PFSK-1 (cell line): ENCODE results near the gene ACTA1.

Source experiments
- FOXP2 ChIP-seq: optimal IDR thresholded peaks from 2 replicates; pipeline ENCODE3; 2011; ENCODE audit warnings: borderline replicate concordance, control low read depth, inconsistent platforms; ENCODE audit not compliant: insufficient read depth; ENCODE audit errors: extremely low read length, extremely low read depth
- POLR2AphosphoS5 ChIP-seq: IDR thresholded peaks from 2 replicates; pipeline ENCODE4 v1.6.1; 2012; ENCODE audit warnings: low read depth, mild to moderate bottlenecking, control low read depth, low read length, moderate library complexity
- REST ChIP-seq, 2 experiments: IDR thresholded peaks; 2 replicates each; pipeline versions ENCODE4 v1.6.1 to v1.8.0; 2011 to 2012; ENCODE audit warnings: low read depth in 2 of 2, low read length in 2 of 2, control low read depth in 1 of 2, inconsistent platforms in 1 of 2, mild to moderate bottlenecking in 1 of 2, moderate library complexity in 1 of 2; ENCODE audit not compliant: insufficient read depth in 1 of 2
- SIN3A ChIP-seq: IDR thresholded peaks from 2 replicates; pipeline ENCODE4 v1.6.1; 2012; ENCODE audit warnings: mild to moderate bottlenecking, low read length, moderate library complexity, borderline replicate concordance; ENCODE audit not compliant: insufficient read depth
- TAF1 ChIP-seq: IDR thresholded peaks from 2 replicates; pipeline ENCODE4 v1.6.1; 2012; ENCODE audit warnings: low read length, control low read depth, borderline replicate concordance; ENCODE audit not compliant: insufficient read depth

ACTA1 gene

GRCh38 chr1:229425564-229426159 is 8.2 kb downstream of the ACTA1 start:
- TF ChIP-seq REST (IDR thresholded peaks at IDR 0.05; ENCODE audit: insufficient read depth in 1 of 2, low read depth in 2 of 2, low read length in 2 of 2) = no peak
- no peak for TF ChIP-seq FOXP2
- TF ChIP-seq POLR2AphosphoS5 = no peak
- no peak for TF ChIP-seq TAF1
- no peak for TF ChIP-seq SIN3A

GRCh38 chr1:229420765-229421164 is 13.1 kb downstream of the ACTA1 start:
- TF ChIP-seq TAF1 = no peak
- TF ChIP-seq REST (IDR thresholded peaks at IDR 0.05; ENCODE audit: insufficient read depth in 1 of 2, low read depth in 2 of 2, low read length in 2 of 2) = no peak
- TF ChIP-seq POLR2AphosphoS5 = no peak
- no peak for TF ChIP-seq SIN3A
- no peak for TF ChIP-seq FOXP2

GRCh38 chr1:229420224-229420623 is 13.7 kb downstream of the ACTA1 start:
- TF ChIP-seq POLR2AphosphoS5 (no peak), TAF1 (no peak), FOXP2 (no peak)

GRCh38 chr1:229412056-229412455 is 21.8 kb downstream of the ACTA1 start:
- TF ChIP-seq FOXP2 = no peak

- TF ChIP-seq FOXP2 (no peak), SIN3A (no peak), POLR2AphosphoS5 (no peak), TAF1 (no peak), REST (IDR thresholded peaks at IDR 0.05; ENCODE audit: insufficient read depth in 1 of 2, low read depth in 2 of 2, low read length in 2 of 2) (no peak)
Observed at GRCh38 chr1:229411434-229412055, 22.3 kb downstream of the ACTA1 start.

GRCh38 chr1:229410692-229411433 is 23.0 kb downstream of the ACTA1 start:
- TF ChIP-seq SIN3A (no peak), REST (IDR thresholded peaks at IDR 0.05; ENCODE audit: insufficient read depth in 1 of 2, low read depth in 2 of 2, low read length in 2 of 2) (no peak), TAF1 (no peak), FOXP2 (no peak), POLR2AphosphoS5 (no peak)
